ENCODE results near the gene JMJD1C. TPM values are rescaled to one million over a fixed set of nuclear protein-coding genes. Genes with fewer than 3 reads are reported as not detected.
A peak's percentile ranks its signal among the peaks of the same experiment; 100 is the strongest.

Gene JMJD1C
- total RNA-seq, 4 donors from 2014 or later = 127 to 330 (median 208) TPM

DNA sequence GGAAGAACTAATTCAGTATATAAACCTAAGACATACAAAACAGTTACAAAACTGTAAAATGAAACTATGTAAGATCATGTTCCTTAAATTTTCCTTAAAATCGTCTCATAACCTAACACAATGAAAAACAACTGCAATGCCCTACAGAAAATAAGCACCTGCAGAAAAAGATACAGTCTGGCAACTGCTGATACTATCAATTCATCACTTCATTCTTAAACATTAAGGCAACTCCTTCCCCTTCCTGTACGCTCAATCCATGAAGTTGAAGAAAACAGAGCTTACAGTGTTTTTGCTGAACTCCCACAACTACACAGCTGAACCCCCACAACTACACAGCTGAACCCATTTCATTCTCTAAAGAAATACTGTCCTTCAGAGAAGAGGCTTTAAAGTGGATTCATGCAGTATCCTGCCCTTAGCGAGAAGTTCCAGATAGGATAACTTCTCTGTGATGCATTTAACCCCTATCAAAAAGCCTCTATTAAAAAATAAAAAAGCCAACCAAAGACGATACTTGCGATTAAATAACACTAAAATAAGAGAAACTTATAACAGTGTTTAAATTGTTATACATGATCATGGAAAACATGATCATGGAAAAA lies 50.0 kb downstream of the JMJD1C start:
- intact Hi-C loops (cut with DNase I; ENCODE audit: low total_unique reads) = no loop called here
- Histone ChIP-seq H3K4me3 (no peak overlapping the region), H3K9me3 (no peaks in the 10 kb centered on the region), H3K27me3 (no peaks in the 10 kb centered on the region), H3K36me3 (no peaks in the 10 kb centered on the region), H3K4me1 (no peaks in the 10 kb centered on the region), H3K27ac (peak overlapping the region in 1 of 2 donors; percentile 14)
- DNase-seq = no peak
- no peak for TF ChIP-seq POLR2A (IDR thresholded peaks at IDR 0.05)
- TF ChIP-seq, protein P1, sequence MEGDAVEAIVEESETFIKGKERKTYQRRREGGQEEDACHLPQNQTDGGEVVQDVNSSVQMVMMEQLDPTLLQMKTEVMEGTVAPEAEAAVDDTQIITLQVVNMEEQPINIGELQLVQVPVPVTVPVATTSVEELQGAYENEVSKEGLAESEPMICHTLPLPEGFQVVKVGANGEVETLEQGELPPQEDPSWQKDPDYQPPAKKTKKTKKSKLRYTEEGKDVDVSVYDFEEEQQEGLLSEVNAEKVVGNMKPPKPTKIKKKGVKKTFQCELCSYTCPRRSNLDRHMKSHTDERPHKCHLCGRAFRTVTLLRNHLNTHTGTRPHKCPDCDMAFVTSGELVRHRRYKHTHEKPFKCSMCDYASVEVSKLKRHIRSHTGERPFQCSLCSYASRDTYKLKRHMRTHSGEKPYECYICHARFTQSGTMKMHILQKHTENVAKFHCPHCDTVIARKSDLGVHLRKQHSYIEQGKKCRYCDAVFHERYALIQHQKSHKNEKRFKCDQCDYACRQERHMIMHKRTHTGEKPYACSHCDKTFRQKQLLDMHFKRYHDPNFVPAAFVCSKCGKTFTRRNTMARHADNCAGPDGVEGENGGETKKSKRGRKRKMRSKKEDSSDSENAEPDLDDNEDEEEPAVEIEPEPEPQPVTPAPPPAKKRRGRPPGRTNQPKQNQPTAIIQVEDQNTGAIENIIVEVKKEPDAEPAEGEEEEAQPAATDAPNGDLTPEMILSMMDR (IDR thresholded peaks at IDR 0.05) = no peak

DNA sequence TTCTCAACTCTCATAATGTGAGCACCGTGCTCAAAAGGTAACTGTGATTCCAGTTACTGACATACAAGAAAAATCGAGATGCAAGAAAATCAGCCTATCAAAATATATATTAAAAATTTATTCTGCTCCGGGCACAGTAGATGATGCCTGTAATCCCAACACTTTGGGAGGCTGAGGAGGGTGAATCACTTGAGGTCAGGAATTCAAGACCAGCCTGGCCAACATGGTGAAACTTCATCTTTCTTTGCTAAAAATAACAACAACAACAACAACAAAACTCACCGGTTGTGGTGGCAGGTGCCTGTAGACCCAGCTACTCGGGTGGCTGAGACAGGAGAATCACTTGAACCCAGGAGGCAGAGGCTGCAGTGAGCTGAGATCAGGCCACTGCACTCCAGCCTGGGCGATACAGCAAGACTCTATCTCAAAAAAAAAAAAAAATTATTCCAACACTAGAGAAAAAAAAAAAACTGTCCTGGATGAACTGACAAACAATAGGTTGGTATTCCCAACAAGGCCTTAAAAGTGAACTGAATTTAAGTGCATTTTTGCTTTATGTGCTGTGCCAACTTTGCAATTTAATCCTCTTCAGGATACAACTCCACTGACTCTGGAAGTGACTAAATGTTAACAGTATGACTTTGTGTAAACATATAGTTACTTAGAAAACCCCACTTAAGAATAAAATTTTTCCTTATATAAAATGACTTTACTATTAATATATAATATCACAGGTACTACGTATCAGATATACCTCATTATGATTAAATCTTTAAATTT lies 51.1 kb downstream of the JMJD1C start:
- no peaks in the 10 kb centered on the region for H3K36me3 ChIP-seq
- H3K4me3 ChIP-seq = no peak overlapping the region
- H3K27ac ChIP-seq = no peak overlapping the region
- no peak for DNase-seq
- intact Hi-C loops (cut with DNase I; ENCODE audit: low total_unique reads) = no loop called here
- H3K27me3 ChIP-seq = no peaks in the 10 kb centered on the region
- H3K4me1 ChIP-seq = peaks cover 0 to 5% of the 10 kb centered on the region in 2 donors
- H3K9me3 ChIP-seq = no peaks in the 10 kb centered on the region
- TF ChIP-seq, protein P1 (IDR thresholded peaks at IDR 0.05) = no peak
- no peak for TF ChIP-seq POLR2A (IDR thresholded peaks at IDR 0.05)

DNA sequence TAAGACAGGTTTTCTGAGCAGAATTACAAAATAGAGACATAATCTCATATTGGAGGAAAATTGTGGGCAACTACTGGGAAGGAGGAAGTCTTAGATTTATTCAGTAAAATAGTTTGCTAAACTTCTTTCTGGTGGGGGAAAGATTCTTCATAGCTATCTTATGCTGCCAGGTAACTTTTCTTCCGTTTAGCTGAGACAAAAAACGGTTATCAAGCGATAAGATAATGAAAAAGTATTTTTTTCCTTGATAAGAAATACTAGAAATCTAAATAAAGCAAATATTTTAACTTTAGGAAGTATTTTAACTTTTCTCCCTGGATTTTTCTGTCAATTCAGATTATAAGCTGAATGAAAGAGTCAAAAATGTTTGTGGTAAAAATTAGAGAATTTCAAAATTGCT lies 52.3 kb downstream of the JMJD1C start:
- DNase-seq = no peak
- H3K27ac ChIP-seq = no peak overlapping the region
- no peaks in the 10 kb centered on the region for H3K27me3 ChIP-seq
- peaks cover 0 to 8% of the 10 kb centered on the region in 2 donors for H3K4me1 ChIP-seq
- intact Hi-C loops (cut with DNase I; ENCODE audit: low total_unique reads) = no loop called here
- H3K36me3 ChIP-seq = no peaks in the 10 kb centered on the region
- no peaks in the 10 kb centered on the region for H3K9me3 ChIP-seq
- TF ChIP-seq, protein P1 (IDR thresholded peaks at IDR 0.05) = no peak
- TF ChIP-seq POLR2A (IDR thresholded peaks at IDR 0.05) = no peak
- H3K4me3 ChIP-seq = no peak overlapping the region

DNA sequence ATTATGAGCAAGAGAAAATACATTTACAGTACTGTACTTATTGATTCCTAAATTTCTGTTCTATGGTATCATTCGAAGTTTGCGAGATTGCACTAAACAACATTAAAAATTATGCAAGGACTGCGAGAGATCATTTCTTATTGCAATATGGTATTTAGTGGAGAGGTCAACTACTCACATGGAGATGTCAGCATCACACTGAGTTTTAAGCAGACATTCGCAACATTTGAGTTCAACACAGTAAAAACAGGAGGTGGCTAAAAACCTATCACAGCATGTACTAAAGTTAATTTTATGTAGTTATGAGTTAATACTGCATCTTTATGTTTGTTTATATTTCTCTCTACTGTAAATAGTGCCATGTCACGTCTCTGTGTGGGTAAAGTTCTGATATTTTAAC lies 53.5 kb downstream of the JMJD1C start:
- TF ChIP-seq, protein P1 (IDR thresholded peaks at IDR 0.05) = no peak
- no peak for TF ChIP-seq POLR2A (IDR thresholded peaks at IDR 0.05)
- no peak overlapping the region for H3K4me3 ChIP-seq
- no peaks in the 10 kb centered on the region for H3K27me3 ChIP-seq
- intact Hi-C loops (cut with DNase I; ENCODE audit: low total_unique reads) = no loop called here
- H3K27ac ChIP-seq = no peak overlapping the region
- no peaks in the 10 kb centered on the region for H3K9me3 ChIP-seq
- DNase-seq = no peak
- peaks cover 0 to 2% of the 10 kb centered on the region in 2 donors for H3K36me3 ChIP-seq
- H3K4me1 ChIP-seq = peaks cover 0 to 8% of the 10 kb centered on the region in 2 donors

DNA sequence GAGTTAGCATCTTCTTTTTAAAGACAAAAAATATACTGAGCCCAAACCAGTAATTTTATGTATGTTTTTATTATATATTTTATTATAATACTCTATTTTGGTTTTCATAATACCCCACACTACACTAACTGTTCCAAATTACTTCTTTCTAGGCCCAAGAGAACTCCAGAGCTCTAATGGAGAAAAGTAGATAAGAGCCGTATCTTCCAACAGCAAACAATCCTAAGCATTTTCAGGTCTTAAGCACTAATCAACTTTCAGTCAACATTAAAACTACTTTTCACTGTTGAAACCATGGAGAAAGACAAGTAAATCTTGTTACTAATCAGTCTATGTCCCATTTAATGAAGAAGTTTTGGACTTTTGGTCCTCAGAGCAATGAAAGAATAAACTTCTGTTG lies 55.1 kb downstream of the JMJD1C start:
- no peak for DNase-seq
- Histone ChIP-seq H3K9me3 (no peaks in the 10 kb centered on the region), H3K27ac (peak overlapping the region in 1 of 2 donors; percentile 28), H3K36me3 (peaks cover 0 to 2% of the 10 kb centered on the region in 2 donors), H3K27me3 (no peaks in the 10 kb centered on the region), H3K4me3 (no peak overlapping the region), H3K4me1 (peaks cover 0 to 8% of the 10 kb centered on the region in 2 donors)
- intact Hi-C loops (cut with DNase I; ENCODE audit: low total_unique reads) = no loop called here
- no peak for TF ChIP-seq POLR2A (IDR thresholded peaks at IDR 0.05)
- TF ChIP-seq, protein P1 (IDR thresholded peaks at IDR 0.05) = no peak
